ENCODE data around the gene CFAP157. TPM values are rescaled to one million over a fixed set of nuclear protein-coding genes. Genes with fewer than 3 reads are reported as not detected.

Gene CFAP157
- total RNA-seq, 1 donor from 2014 or later: 1.3 TPM

GRCh38 chr9:127738666-127739065 lies 31.9 kb downstream of the CFAP157 start:
- Mint-ChIP-seq H3K9me3 (ENCODE audit: low read depth) (no peaks in the 10 kb centered on the region), H3K27me3 (peaks cover 3% of the 10 kb centered on the region), H3K4me3 (ENCODE audit: low read depth) (no peak overlapping the region), H3K27ac (no peak overlapping the region), H3K4me1 (ENCODE audit: low read depth) (peaks cover 7% of the 10 kb centered on the region), H3K36me3 (ENCODE audit: insufficient read depth) (no peaks in the 10 kb centered on the region)
- TF ChIP-seq CTCF (IDR thresholded peaks at IDR 0.05; ENCODE audit: unreplicated experiment): no peak
- DNase-seq (ENCODE audit: low spot score, unreplicated experiment): no peak

GRCh38 chr9:127739614-127740330 lies 33.0 kb downstream of the CFAP157 start:
- no peaks in the 10 kb centered on the region for H3K36me3 Mint-ChIP-seq (ENCODE audit: insufficient read depth)
- TF ChIP-seq CTCF (IDR thresholded peaks at IDR 0.05; ENCODE audit: unreplicated experiment): no peak
- DNase-seq (ENCODE audit: low spot score, unreplicated experiment): no peak
- no peaks in the 10 kb centered on the region for H3K9me3 Mint-ChIP-seq (ENCODE audit: low read depth)
- H3K27me3 Mint-ChIP-seq: peaks cover 3% of the 10 kb centered on the region
- peaks cover 7% of the 10 kb centered on the region for H3K4me1 Mint-ChIP-seq (ENCODE audit: low read depth)
- no peak overlapping the region for H3K27ac Mint-ChIP-seq
- no peak overlapping the region for H3K4me3 Mint-ChIP-seq (ENCODE audit: low read depth)

- H3K27me3 Mint-ChIP-seq: peaks cover 3% of the 10 kb centered on the region
- no peaks in the 10 kb centered on the region for H3K36me3 Mint-ChIP-seq (ENCODE audit: insufficient read depth)
- peak overlapping the region; percentile 68 for H3K4me3 Mint-ChIP-seq (ENCODE audit: low read depth)
- H3K27ac Mint-ChIP-seq: peak overlapping the region; percentile 92
- DNase-seq (ENCODE audit: low spot score, unreplicated experiment): peak; percentile 85
- H3K4me1 Mint-ChIP-seq (ENCODE audit: low read depth): peaks cover 7% of the 10 kb centered on the region
- no peaks in the 10 kb centered on the region for H3K9me3 Mint-ChIP-seq (ENCODE audit: low read depth)
- TF ChIP-seq CTCF (IDR thresholded peaks at IDR 0.05; ENCODE audit: unreplicated experiment): no peak
Measured at GRCh38 chr9:127741831-127742434, 35.1 kb downstream of the CFAP157 start.

- peak overlapping the region; percentile 68 for H3K4me3 Mint-ChIP-seq (ENCODE audit: low read depth)
- peak; percentile 97 for DNase-seq (ENCODE audit: low spot score, unreplicated experiment)
- no peaks in the 10 kb centered on the region for H3K9me3 Mint-ChIP-seq (ENCODE audit: low read depth)
- H3K36me3 Mint-ChIP-seq (ENCODE audit: insufficient read depth): no peaks in the 10 kb centered on the region
- no peak for TF ChIP-seq CTCF (IDR thresholded peaks at IDR 0.05; ENCODE audit: unreplicated experiment)
- peaks cover 7% of the 10 kb centered on the region for H3K4me1 Mint-ChIP-seq (ENCODE audit: low read depth)
- peaks cover 6% of the 10 kb centered on the region for H3K27me3 Mint-ChIP-seq
- H3K27ac Mint-ChIP-seq: peak overlapping the region; percentile 92
Measured at GRCh38 chr9:127742435-127743088, 35.8 kb downstream of the CFAP157 start.

GRCh38 chr9:127744398-127745110 lies 37.8 kb downstream of the CFAP157 start:
- no peak for TF ChIP-seq CTCF (IDR thresholded peaks at IDR 0.05; ENCODE audit: unreplicated experiment)
- no peak for DNase-seq (ENCODE audit: low spot score, unreplicated experiment)
- no peaks in the 10 kb centered on the region for H3K9me3 Mint-ChIP-seq (ENCODE audit: low read depth)
- H3K27ac Mint-ChIP-seq: no peak overlapping the region
- H3K4me3 Mint-ChIP-seq (ENCODE audit: low read depth): no peak overlapping the region
- H3K4me1 Mint-ChIP-seq (ENCODE audit: low read depth): peaks cover 7% of the 10 kb centered on the region
- H3K27me3 Mint-ChIP-seq: peaks cover 3% of the 10 kb centered on the region
- H3K36me3 Mint-ChIP-seq (ENCODE audit: insufficient read depth): no peaks in the 10 kb centered on the region

Data from progenitor cell of endocrine pancreas (in vitro differentiated cells).